Measurements from ENCODE around the gene CABCOCO1. TPM values are rescaled to one million over a fixed set of nuclear protein-coding genes. Genes with fewer than 3 reads are reported as not detected.
"Not testable (repeated sequence)": the region's sequence is repeated elsewhere in the genome, so short reads cannot be mapped to it uniquely, and the experiment has no call there.

Gene CABCOCO1
- total and polyA plus RNA-seq, 4 experiments from 2014 or later = not detected

DNA sequence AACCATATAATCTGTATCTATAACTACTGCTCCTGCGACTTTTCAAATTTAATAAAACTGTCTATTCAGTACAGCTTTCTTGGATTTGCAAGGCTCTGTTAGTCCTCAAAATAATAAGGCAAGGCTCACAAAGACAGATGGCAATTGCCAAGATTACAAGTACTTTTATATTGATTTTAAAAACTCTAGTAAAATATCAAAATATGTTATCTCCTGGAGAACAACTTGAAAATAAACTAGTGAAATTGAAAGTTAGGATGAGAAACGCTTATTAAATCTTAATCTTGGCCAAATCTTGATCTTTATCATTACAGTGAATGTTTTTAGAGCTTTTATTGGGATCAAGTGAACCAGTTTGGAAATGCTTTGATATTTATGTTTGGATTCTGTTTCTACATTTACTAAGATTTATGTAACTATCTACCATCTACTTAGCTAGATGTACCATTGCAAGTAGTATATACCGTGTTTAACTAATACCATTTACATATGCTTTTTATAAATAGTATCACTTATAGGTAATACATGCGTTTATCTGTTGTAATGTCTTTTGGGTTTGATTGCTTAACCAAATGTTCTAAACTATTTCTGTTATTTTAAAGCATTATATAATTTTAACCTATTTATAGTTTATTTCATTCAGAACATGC is 70.0 kb downstream of the CABCOCO1 start:
- Mint-ChIP-seq H3K27ac (no peak overlapping the region), H3K4me1 (no peaks in the 10 kb centered on the region), H3K4me3 (no peak overlapping the region), H3K9me3 (peaks cover 0 to 3% (median under 1%) of the 10 kb centered on the region in 8 donors), H3K27me3 (peaks cover 26 to 29% of the 10 kb centered on the region in 2 donors), H3K36me3 (no peaks in the 10 kb centered on the region)
- DNase-seq = no peak
- Histone ChIP-seq H3K27me3 (ENCODE audit: insufficient read depth, low read length) (peaks cover 13% of the 10 kb centered on the region), H3K4me3 (ENCODE audit: low read length in 2 of 2) (no peak overlapping the region), H3K4me1 (ENCODE audit: insufficient read depth, low read length) (no peaks in the 10 kb centered on the region), H3K36me3 (ENCODE audit: insufficient read depth, low read length) (no peaks in the 10 kb centered on the region), H3K27ac (ENCODE audit: low read depth, low read length) (no peak overlapping the region), H3K9me3 (ENCODE audit: control insufficient read depth in 1 of 2, low read length in 2 of 2) (no peaks in the 10 kb centered on the region)
- intact Hi-C loops (cut with micrococcal nuclease) = loop anchor here (5.0 kb wide), 1 partner anchor 915 kb away; no protein-coding TSS in a partner anchor
- CTCF ChIA-PET (ENCODE audit: partially characterized antibody) = interaction anchor here (0.6 to 1.8 kb wide), 8 partner anchors 13 to 916 kb away, joined by 3 to 5 read pairs (median 3); no protein-coding TSS in a partner anchor
- POLR2A ChIA-PET (ENCODE audit: partially characterized antibody) = no interaction called here

DNA sequence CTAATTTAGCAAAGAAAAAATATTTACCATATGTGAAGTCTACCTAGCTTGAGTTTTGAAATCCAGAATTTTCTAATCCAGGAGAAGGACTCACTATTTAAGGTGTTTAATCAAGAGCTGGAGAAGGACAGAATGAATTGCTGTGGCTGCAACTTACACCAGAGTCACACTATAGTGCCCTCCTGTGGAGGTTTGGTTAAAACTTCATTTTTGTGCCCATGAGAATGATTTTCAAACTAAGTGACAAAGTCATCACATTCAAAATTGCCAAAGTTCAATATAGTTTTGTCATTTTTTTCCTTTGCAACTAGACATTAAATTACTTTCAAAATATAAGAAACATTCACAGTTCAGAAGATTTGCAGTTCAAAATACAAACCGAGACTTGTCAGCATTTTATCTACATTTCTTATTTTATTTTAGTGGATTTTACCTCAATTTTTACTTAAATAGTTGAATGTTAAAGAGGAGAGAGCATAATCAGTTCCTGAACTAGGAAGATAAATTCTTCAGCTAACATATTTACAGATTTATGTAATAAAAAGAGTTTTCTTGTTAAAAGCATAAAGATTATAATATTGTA is 70.7 kb downstream of the CABCOCO1 start:
- H3K9me3 Mint-ChIP-seq = peaks cover 0 to 3% (median under 1%) of the 10 kb centered on the region in 8 donors
- Histone ChIP-seq H3K27me3 (ENCODE audit: insufficient read depth, low read length) (peaks cover 13% of the 10 kb centered on the region), H3K36me3 (ENCODE audit: insufficient read depth, low read length) (no peaks in the 10 kb centered on the region), H3K9me3 (ENCODE audit: control insufficient read depth in 1 of 2, low read length in 2 of 2) (no peaks in the 10 kb centered on the region), H3K4me3 (ENCODE audit: low read length in 2 of 2) (no peak overlapping the region), H3K4me1 (ENCODE audit: insufficient read depth, low read length) (no peaks in the 10 kb centered on the region), H3K27ac (ENCODE audit: low read depth, low read length) (no peak overlapping the region)
- ChIA-PET POLR2A (ENCODE audit: partially characterized antibody) (no interaction called here), CTCF (ENCODE audit: partially characterized antibody) (interaction anchor here (0.6 to 1.8 kb wide), 8 partner anchors 13 to 916 kb away, joined by 3 to 5 read pairs (median 3); no protein-coding TSS in a partner anchor)
- H3K36me3 Mint-ChIP-seq = no peaks in the 10 kb centered on the region
- no peak overlapping the region for H3K27ac Mint-ChIP-seq
- peak in 4 of 5 donors; percentile 4 to 11 (median 8) for DNase-seq
- H3K4me3 Mint-ChIP-seq = no peak overlapping the region
- intact Hi-C loops (cut with micrococcal nuclease) = loop anchor here (5.0 kb wide), 1 partner anchor 916 kb away; no protein-coding TSS in a partner anchor
- H3K4me1 Mint-ChIP-seq = no peaks in the 10 kb centered on the region
- peaks cover 26 to 29% of the 10 kb centered on the region in 2 donors for H3K27me3 Mint-ChIP-seq

DNA sequence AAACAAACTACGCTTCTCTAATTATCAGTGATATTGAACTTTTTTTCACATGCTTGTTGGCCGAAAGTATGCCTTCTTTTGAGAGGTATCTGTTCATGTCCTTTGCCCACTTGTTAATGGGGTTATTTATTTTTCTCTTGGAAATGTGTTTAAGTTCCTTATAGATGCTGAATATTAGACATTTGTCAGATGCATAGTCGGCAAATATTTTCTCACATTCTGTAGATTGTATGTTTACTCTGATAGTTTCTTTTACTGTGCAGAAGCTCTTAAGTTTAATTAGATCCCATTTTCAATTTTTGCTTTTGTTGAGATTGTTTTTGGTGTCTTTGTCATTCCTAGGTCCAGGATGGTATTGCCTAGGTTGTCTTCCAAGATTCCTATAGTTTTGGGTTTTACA is 73.2 kb downstream of the CABCOCO1 start:
- peaks cover 16 to 18% of the 10 kb centered on the region in 2 donors for H3K27me3 Mint-ChIP-seq
- ChIA-PET POLR2A (ENCODE audit: partially characterized antibody) (no interaction called here), CTCF (ENCODE audit: partially characterized antibody) (no interaction called here)
- no peak overlapping the region for H3K27ac Mint-ChIP-seq
- no peaks in the 10 kb centered on the region for H3K4me1 Mint-ChIP-seq
- intact Hi-C loops (cut with micrococcal nuclease) = no loop called here
- Histone ChIP-seq H3K4me1 (ENCODE audit: insufficient read depth, low read length) (no peaks in the 10 kb centered on the region), H3K27me3 (ENCODE audit: insufficient read depth, low read length) (peaks cover 13% of the 10 kb centered on the region), H3K27ac (ENCODE audit: low read depth, low read length) (no peak overlapping the region), H3K36me3 (ENCODE audit: insufficient read depth, low read length) (no peaks in the 10 kb centered on the region), H3K4me3 (ENCODE audit: low read length in 2 of 2) (no peak overlapping the region), H3K9me3 (ENCODE audit: control insufficient read depth in 1 of 2, low read length in 2 of 2) (no peaks in the 10 kb centered on the region)
- DNase-seq = no peak
- no peaks in the 10 kb centered on the region for H3K36me3 Mint-ChIP-seq
- no peak overlapping the region for H3K4me3 Mint-ChIP-seq
- H3K9me3 Mint-ChIP-seq = peaks cover 0 to 3% (median under 1%) of the 10 kb centered on the region in 8 donors

DNA sequence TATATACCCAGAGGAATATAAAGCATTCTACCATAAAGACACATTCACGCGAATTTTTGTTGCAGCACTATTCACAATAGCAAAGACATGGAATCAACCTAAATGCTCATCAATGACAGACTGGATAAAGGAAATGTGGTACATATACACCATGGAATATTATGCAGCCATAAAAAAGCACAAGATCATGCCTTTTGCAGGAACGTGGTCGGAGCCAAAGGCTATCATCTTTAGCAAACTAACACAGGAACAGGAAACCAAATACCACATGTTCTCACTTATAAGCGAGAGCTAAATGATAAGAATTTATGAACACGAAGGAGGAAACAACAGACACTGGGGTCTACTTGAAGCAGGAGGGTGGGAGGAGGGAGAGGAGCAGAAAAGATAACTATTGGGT is 74.7 kb downstream of the CABCOCO1 start:
- H3K27ac ChIP-seq (ENCODE audit: low read depth, low read length); H3K4me3 Mint-ChIP-seq; H3K9me3 Mint-ChIP-seq; H3K4me1 Mint-ChIP-seq; H3K27ac Mint-ChIP-seq; POLR2A ChIA-PET (ENCODE audit: partially characterized antibody); H3K36me3 ChIP-seq (ENCODE audit: insufficient read depth, low read length); H3K27me3 ChIP-seq (ENCODE audit: insufficient read depth, low read length); H3K4me1 ChIP-seq (ENCODE audit: insufficient read depth, low read length); H3K4me3 ChIP-seq (ENCODE audit: low read length in 2 of 2); intact Hi-C loops (cut with micrococcal nuclease); DNase-seq; H3K9me3 ChIP-seq (ENCODE audit: control insufficient read depth in 1 of 2, low read length in 2 of 2); H3K36me3 Mint-ChIP-seq: not testable (repeated sequence)
- CTCF ChIA-PET (ENCODE audit: partially characterized antibody) = interaction anchor here (1.0 kb wide), 1 partner anchor 32 kb away, joined by 3 read pairs; no protein-coding TSS in a partner anchor
- H3K27me3 Mint-ChIP-seq = peaks cover 16 to 17% of the 10 kb centered on the region in 2 donors

DNA sequence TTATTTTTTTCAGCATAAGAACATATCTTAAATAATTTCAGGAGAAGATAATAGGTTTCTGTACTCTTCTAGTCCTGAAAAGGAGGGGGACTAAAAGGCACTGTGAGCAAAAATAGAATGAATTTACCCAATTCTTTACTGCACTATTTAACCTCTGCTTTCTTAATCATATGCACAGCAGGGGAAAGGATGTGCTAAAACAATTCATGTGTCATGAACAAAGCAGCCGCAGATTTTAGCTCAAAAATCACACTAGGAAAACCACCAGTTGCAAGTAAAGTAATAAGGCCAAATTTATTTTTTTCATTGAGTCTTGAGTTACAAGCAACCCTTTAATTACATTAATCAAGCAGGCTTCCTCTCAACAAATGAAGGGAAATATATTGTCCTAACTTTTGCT is 80.1 kb downstream of the CABCOCO1 start:
- ChIA-PET CTCF (ENCODE audit: partially characterized antibody) (interaction anchor here (4.5 kb wide), 1 partner anchor 8 kb away, joined by 23 read pairs; no protein-coding TSS in a partner anchor), POLR2A (ENCODE audit: partially characterized antibody) (no interaction called here)
- Histone ChIP-seq H3K36me3 (ENCODE audit: insufficient read depth, low read length) (no peaks in the 10 kb centered on the region), H3K4me1 (ENCODE audit: insufficient read depth, low read length) (no peaks in the 10 kb centered on the region), H3K27ac (ENCODE audit: low read depth, low read length) (no peak overlapping the region), H3K27me3 (ENCODE audit: insufficient read depth, low read length) (no peaks in the 10 kb centered on the region), H3K4me3 (ENCODE audit: low read length in 2 of 2) (no peak overlapping the region), H3K9me3 (ENCODE audit: control insufficient read depth in 1 of 2, low read length in 2 of 2) (no peaks in the 10 kb centered on the region)
- peaks cover 0 to 9% (median 2%) of the 10 kb centered on the region in 8 donors for H3K9me3 Mint-ChIP-seq
- peaks cover 1 to 3% of the 10 kb centered on the region in 2 donors for H3K27me3 Mint-ChIP-seq
- H3K4me3 Mint-ChIP-seq = no peak overlapping the region
- H3K36me3 Mint-ChIP-seq = no peaks in the 10 kb centered on the region
- DNase-seq = no peak
- intact Hi-C loops (cut with micrococcal nuclease) = no loop called here
- H3K4me1 Mint-ChIP-seq = no peaks in the 10 kb centered on the region
- H3K27ac Mint-ChIP-seq = no peak overlapping the region

- Histone ChIP-seq H3K27me3 (ENCODE audit: insufficient read depth, low read length) (no peaks in the 10 kb centered on the region), H3K36me3 (ENCODE audit: insufficient read depth, low read length) (no peaks in the 10 kb centered on the region), H3K27ac (ENCODE audit: low read depth, low read length) (no peak overlapping the region), H3K4me3 (ENCODE audit: low read length in 2 of 2) (no peak overlapping the region), H3K9me3 (ENCODE audit: control insufficient read depth in 1 of 2, low read length in 2 of 2) (no peaks in the 10 kb centered on the region), H3K4me1 (ENCODE audit: insufficient read depth, low read length) (no peaks in the 10 kb centered on the region)
- H3K4me1 Mint-ChIP-seq = no peaks in the 10 kb centered on the region
- ChIA-PET POLR2A (ENCODE audit: partially characterized antibody) (no interaction called here), CTCF (ENCODE audit: partially characterized antibody) (interaction anchor here (4.9 kb wide), 1 partner anchor 74 kb away, joined by 20 read pairs; no protein-coding TSS in a partner anchor)
- H3K27ac Mint-ChIP-seq = no peak overlapping the region
- no peak for DNase-seq
- intact Hi-C loops (cut with micrococcal nuclease) = no loop called here
- peaks cover 0 to 9% (median 2%) of the 10 kb centered on the region in 8 donors for H3K9me3 Mint-ChIP-seq
- no peak overlapping the region for H3K4me3 Mint-ChIP-seq
- H3K36me3 Mint-ChIP-seq = no peaks in the 10 kb centered on the region
- peaks cover 0 to 3% of the 10 kb centered on the region in 2 donors for H3K27me3 Mint-ChIP-seq
Measured at GRCh38 chr10:61744469-61744868, 81.7 kb downstream of the CABCOCO1 start.

DNA sequence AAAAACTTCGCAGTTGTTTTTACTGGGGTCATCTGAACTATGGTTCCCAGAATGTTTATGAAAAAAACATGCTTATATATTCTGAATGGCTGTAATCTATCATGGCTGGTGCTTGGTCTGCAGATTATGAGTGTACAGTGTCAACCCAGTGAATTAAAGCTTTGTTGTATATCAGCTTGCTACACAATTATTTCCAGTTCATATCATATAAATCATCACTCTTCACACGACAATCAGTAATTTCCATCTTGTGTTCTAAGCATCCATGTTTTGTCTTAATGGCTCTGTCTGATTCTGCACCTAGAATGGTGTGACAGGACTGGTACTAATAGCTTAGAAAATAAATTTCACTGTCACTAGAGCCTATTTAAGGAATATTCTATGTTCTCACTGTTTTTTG is 83.6 kb downstream of the CABCOCO1 start:
- no peaks in the 10 kb centered on the region for H3K27me3 ChIP-seq (ENCODE audit: insufficient read depth, low read length)
- ChIA-PET POLR2A (ENCODE audit: partially characterized antibody) (no interaction called here), CTCF (ENCODE audit: partially characterized antibody) (interaction anchor here (1.1 to 7.9 kb wide), 4 partner anchors 13 to 121 kb away, joined by 3 to 89 read pairs (median 12); no protein-coding TSS in a partner anchor)
- Mint-ChIP-seq H3K27me3 (peaks cover 0 to 3% of the 10 kb centered on the region in 2 donors), H3K36me3 (no peaks in the 10 kb centered on the region), H3K27ac (no peak overlapping the region), H3K4me3 (no peak overlapping the region), H3K4me1 (peaks cover 6 to 9% (median 7%) of the 10 kb centered on the region in 4 donors), H3K9me3 (peaks cover 0 to 9% (median 2%) of the 10 kb centered on the region in 8 donors)
- peaks cover 4% of the 10 kb centered on the region for H3K4me1 ChIP-seq (ENCODE audit: insufficient read depth, low read length)
- intact Hi-C loops (cut with micrococcal nuclease) = no loop called here
- no peaks in the 10 kb centered on the region for H3K36me3 ChIP-seq (ENCODE audit: insufficient read depth, low read length)
- H3K27ac ChIP-seq (ENCODE audit: low read depth, low read length) = no peak overlapping the region
- DNase-seq = no peak
- no peak overlapping the region for H3K4me3 ChIP-seq (ENCODE audit: low read length in 2 of 2)
- no peaks in the 10 kb centered on the region for H3K9me3 ChIP-seq (ENCODE audit: control insufficient read depth in 1 of 2, low read length in 2 of 2)

All from CD4-positive, alpha-beta memory T cell (primary cell).